Fibroblast of villous mesenchyme (primary cell): ENCODE measurements around the gene RNASE8. TPM values are rescaled to one million over a fixed set of nuclear protein-coding genes. Genes with fewer than 3 reads are reported as not detected.

Experiments used
- DNase-seq: peaks from one replicate; pipeline ENCODE4 v3.0.0-alpha.2; 2010; ENCODE audit warnings: low read depth
- H3K4me3 ChIP-seq: 2 replicates; pipeline ENCODE4 v1.5.1; 2011; ENCODE audit warnings: low read depth, mild to moderate bottlenecking, low read length
- total RNA-seq: library from RNA; depleted of rRNA; stranded (reverse); fragments of >200 nt; gene quantifications from 2 replicates; pipeline ENCODE4 v1.2.3, GENCODE V29; 2012
- TF ChIP-seq, protein P1 (sequence below): IDR thresholded peaks from 2 replicates; pipeline ENCODE4 v1.5.1; 2012; ENCODE audit warnings: low read depth, mild to moderate bottlenecking, low read length; ENCODE audit not compliant: insufficient read depth

RNASE8 gene
- total RNA-seq, 1 donor: not detected

DNA sequence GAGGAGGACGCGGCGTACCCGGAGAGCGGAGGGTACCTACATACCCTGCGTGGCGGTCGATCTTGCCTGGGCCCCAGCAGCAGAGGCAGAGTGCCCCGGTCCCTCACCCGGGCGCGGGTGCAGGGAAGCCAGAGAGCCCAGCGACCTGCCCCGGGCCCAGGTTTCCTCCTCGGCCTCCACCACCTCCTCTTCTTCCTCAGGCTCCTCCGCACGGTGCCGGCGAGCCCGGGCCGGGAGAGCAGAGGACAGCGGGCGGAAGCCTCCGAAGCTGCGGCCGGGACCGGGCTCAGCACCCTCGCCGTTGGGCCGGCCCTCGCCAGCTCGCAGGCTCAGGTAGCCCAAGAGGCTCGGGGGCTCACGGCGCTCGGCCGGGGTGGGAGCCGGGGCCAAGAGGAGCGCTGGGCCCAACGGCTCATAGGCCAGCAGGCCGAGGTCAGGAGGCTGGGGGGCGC is 34.2 kb downstream of the RNASE8 start:
- H3K4me3 ChIP-seq: no peak overlapping the region
- DNase-seq: no peak
- TF ChIP-seq, protein P1, sequence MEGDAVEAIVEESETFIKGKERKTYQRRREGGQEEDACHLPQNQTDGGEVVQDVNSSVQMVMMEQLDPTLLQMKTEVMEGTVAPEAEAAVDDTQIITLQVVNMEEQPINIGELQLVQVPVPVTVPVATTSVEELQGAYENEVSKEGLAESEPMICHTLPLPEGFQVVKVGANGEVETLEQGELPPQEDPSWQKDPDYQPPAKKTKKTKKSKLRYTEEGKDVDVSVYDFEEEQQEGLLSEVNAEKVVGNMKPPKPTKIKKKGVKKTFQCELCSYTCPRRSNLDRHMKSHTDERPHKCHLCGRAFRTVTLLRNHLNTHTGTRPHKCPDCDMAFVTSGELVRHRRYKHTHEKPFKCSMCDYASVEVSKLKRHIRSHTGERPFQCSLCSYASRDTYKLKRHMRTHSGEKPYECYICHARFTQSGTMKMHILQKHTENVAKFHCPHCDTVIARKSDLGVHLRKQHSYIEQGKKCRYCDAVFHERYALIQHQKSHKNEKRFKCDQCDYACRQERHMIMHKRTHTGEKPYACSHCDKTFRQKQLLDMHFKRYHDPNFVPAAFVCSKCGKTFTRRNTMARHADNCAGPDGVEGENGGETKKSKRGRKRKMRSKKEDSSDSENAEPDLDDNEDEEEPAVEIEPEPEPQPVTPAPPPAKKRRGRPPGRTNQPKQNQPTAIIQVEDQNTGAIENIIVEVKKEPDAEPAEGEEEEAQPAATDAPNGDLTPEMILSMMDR: no peak

DNA sequence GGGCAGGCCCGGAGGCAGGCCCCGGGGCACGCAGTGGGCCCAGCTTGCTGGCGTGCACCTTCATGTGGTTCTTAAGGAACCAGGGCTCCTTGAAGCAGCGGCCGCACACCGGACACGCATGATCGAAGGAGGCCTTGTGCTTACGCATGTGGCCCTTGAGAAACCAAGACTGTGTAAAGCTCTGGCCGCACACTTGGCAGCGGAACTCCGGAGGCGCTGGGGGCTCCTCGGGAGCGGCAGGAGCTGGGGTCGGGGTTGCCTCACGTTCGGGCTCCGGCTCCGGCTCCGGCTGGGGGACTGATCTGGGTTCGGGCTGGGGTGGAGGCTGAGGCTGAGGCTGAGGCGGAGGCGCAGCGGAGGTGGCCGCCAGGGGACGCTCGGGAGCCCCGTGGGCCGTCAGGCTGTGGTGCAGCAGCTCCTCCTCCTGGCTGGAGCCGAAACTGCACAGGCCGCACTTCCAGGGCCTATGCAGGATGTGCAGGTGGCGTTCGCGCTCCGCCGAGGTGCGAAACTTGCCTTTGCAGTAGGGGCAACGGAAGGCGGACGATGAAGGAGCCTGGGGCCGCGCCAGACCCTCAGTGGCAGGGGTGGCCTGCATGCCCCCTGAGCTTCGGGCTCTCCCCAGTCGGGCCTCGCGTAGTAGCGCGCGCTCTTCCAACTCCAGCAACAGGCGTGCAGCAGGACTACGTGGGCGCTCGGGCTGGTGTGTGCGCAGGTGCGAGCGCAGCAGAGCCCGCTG is 34.8 kb downstream of the RNASE8 start:
- TF ChIP-seq, protein P1: peak; percentile 100
- DNase-seq: peak; percentile 72
- no peak overlapping the region for H3K4me3 ChIP-seq

DNA sequence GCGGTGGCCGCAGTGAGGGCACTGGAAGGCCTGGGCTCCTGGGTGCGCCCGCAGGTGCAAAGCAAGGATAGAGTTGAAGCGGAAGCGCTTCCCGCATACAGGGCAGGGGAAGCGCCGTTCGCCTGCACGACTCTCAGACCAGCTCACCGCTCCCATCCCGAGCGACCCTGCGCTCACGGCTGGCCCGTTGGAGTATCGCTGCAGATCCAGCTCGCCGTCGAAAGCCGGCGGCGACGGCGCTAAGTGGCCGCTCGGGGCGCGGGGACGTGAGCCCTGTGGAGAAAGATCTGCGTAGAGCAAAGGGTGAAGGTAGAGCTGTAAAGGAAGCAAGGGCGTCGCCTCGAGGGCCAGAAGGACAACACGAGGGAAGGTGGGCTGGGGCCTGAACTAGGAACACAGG is 35.4 kb downstream of the RNASE8 start:
- no peak for DNase-seq
- TF ChIP-seq, protein P1: no peak
- no peak overlapping the region for H3K4me3 ChIP-seq

DNA sequence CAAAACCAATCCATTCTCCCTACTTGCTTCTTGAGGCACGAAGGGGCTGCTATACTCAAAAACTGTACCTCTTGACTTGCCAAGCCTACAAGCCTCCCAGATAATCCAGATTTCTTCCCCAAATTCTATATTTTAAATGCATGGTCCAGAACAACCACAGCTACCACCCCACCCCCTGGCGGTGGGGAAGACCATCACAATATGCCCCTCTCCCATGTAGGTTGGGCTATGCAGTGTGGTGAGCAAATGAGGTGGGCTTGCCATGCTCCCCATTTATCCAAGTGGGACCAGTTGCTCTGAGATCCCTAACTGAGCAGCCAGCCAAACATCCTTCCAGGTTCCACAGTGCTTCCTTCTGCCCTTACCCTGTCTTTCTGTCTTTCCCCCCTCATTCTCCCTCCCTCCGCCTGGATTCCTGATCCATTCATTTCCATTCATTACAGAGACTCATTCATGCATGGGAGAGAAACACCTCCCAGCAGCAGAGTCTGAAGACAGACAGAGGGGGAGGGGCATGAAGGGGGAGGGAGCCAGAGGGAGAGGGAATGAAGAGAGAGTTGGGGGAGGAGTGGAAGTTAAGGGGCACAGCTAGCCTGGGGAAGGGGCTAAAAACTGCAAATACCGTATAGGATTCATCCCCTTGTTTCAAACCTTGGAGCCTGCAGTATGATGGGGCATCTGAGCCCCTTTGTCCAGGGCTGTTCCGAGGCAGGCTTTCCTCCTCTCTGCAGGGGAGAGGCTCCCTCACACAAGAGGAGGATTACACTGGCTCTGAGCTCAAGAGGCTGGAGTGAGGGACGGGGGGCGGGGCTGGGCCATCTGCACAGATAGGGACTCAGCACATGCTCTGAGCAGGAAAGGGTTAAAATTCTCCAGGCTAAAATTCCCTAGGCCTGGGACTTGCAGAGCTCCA is 36.4 kb downstream of the RNASE8 start:
- H3K4me3 ChIP-seq: no peak overlapping the region
- TF ChIP-seq, protein P1: peak; percentile 36
- no peak for DNase-seq

DNA sequence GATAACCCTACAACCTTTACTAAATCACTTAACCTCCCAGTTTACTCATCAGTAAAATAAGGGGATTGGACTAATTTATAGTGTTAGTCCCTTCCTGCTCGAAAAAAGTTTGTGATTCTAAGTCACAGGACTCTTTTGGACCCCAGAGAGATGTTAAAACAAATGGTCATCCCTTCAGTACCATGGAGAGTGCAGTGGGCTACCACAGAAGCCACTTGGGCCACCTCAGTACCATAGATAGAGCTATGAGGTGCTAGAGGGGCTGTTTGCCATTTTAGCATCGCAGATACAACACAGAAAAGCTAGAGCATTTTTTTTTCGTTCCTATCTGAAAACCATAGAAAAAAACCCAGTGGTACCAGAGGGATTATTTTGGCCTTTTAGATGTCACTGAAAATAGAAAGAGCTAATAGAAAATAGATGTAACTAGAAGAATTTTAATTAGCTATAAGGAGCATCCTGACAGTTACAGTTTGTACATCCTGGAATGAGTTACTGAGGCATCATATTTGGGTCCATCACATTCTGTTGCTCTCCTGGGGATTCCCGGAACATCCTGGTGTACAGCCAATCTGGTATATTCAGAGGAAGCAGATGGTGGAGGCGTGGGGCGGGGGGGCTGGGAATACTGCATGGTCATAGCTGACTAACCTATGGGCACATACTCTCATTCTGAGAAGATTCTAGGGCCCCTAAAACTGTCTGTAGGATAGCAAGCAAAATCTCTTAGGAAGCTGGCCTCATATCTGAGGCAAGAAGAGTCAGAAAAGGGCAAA is 38.0 kb downstream of the RNASE8 start:
- peak; percentile 21 for DNase-seq
- no peak overlapping the region for H3K4me3 ChIP-seq
- TF ChIP-seq, protein P1: no peak

DNA sequence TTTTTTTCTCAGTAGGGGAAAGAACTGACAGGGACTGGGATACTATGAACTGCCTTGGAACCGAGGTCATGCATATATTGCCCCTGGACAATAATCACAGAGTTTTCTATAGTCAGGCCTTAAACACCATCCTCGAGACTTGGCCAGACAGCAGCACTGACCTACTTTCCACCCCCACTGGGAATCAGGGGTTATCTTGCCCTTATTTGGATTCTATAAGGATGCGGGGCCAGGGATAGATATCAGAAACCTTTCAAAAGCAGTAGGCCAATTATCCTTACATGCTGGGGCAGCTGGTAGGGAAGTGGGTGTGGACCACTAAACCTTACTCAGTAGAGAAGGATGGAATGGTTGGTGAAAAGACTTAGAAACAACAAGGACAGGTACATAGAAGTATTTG is 38.8 kb downstream of the RNASE8 start:
- TF ChIP-seq, protein P1: no peak
- DNase-seq: no peak
- H3K4me3 ChIP-seq: no peak overlapping the region
